Measurements from ENCODE around the gene IFNGR2.
A peak's percentile ranks its signal among the peaks of the same experiment; 100 is the strongest.

The IFNGR2 gene

GRCh38 chr21:33470701-33471100, 67.5 kb downstream of the IFNGR2 start:
- H3K4me3 ChIP-seq, result no peak overlapping the region
- no peaks in the 10 kb centered on the region for H3K4me1 ChIP-seq
- H3K36me3 ChIP-seq, result peaks cover 12 to 61% (median 22%) of the 10 kb centered on the region in 11 experiments; a peak in 19 of 22 replicates
- peaks cover 7 to 26% (median 22%) of the 10 kb centered on the region in 11 experiments; a peak in 20 of 22 replicates for H3K9me3 ChIP-seq (replicated peaks in 1 of 11)
- no peak overlapping the region for H3K9ac ChIP-seq
- TF ChIP-seq Cebpa-rat (IDR thresholded peaks at IDR 0.05), result no peak
- no peaks in the 10 kb centered on the region for H3K27me3 ChIP-seq
- peaks cover 0 to 22% (median 0%) of the 10 kb centered on the region in 11 experiments; a peak in 4 of 22 replicates for H4K20me1 ChIP-seq
- H3K4me2 ChIP-seq, result no peak overlapping the region
- no peak overlapping the region for H3K27ac ChIP-seq

GRCh38 chr21:33473344-33473743, 70.1 kb downstream of the IFNGR2 start:
- Histone ChIP-seq H3K27ac (no peak overlapping the region), H3K9me3 (replicated peaks in 1 of 11) (peaks cover 7 to 26% (median 22%) of the 10 kb centered on the region in 11 experiments; a peak in 20 of 22 replicates), H3K4me1 (peaks cover 4 to 16% (median 6%) of the 10 kb centered on the region in 10 experiments), H3K4me2 (no peak overlapping the region), H3K4me3 (peak overlapping the region in 1 of 10 experiments; percentile 1; a peak in 1 of 20 replicates), H3K36me3 (peaks cover 3 to 35% (median 19%) of the 10 kb centered on the region in 11 experiments; a peak in 17 of 22 replicates), H3K27me3 (no peaks in the 10 kb centered on the region), H3K9ac (no peak overlapping the region), H4K20me1 (peaks cover 0 to 26% (median 4%) of the 10 kb centered on the region in 11 experiments; a peak in 9 of 22 replicates)
- no peak for TF ChIP-seq Cebpa-rat (IDR thresholded peaks at IDR 0.05)

- Histone ChIP-seq H3K9me3 (replicated peaks in 1 of 11) (peaks cover 7 to 24% (median 22%) of the 10 kb centered on the region in 11 experiments; a peak in 20 of 22 replicates), H3K27ac (no peak overlapping the region), H4K20me1 (peaks cover 0 to 11% (median 3%) of the 10 kb centered on the region in 11 experiments; a peak in 8 of 22 replicates), H3K4me2 (peak overlapping the region in 3 of 11 experiments; percentile 0 to 31 (median 14); a peak in 2 of 22 replicates), H3K27me3 (no peaks in the 10 kb centered on the region), H3K4me1 (peaks cover 13 to 25% (median 15%) of the 10 kb centered on the region in 10 experiments), H3K9ac (no peak overlapping the region), H3K36me3 (peaks cover 0 to 27% (median 19%) of the 10 kb centered on the region in 11 experiments; a peak in 17 of 22 replicates), H3K4me3 (no peak overlapping the region)
- no peak for TF ChIP-seq Cebpa-rat (IDR thresholded peaks at IDR 0.05)
Observed at GRCh38 chr21:33477066-33477465, 73.9 kb downstream of the IFNGR2 start.

GRCh38 chr21:33478182-33478581, 75.0 kb downstream of the IFNGR2 start:
- Histone ChIP-seq H3K9ac (peak overlapping the region; percentile 87 to 99 (median 95); a peak in 21 of 22 replicates), H3K27me3 (no peaks in the 10 kb centered on the region), H4K20me1 (peaks cover 0 to 11% (median 3%) of the 10 kb centered on the region in 11 experiments; a peak in 8 of 22 replicates), H3K4me2 (peak overlapping the region; percentile 75 to 99 (median 90)), H3K36me3 (peaks cover 0 to 19% (median 13%) of the 10 kb centered on the region in 11 experiments; a peak in 17 of 22 replicates), H3K4me3 (peak overlapping the region; percentile 78 to 99 (median 90)), H3K9me3 (replicated peaks in 1 of 11) (peaks cover 5 to 13% (median 13%) of the 10 kb centered on the region in 11 experiments; a peak in 20 of 22 replicates), H3K4me1 (peaks cover 13 to 25% (median 15%) of the 10 kb centered on the region in 10 experiments), H3K27ac (peak overlapping the region in 6 of 11 experiments; percentile 91 to 99 (median 96); a peak in 8 of 22 replicates)
- TF ChIP-seq Cebpa-rat (IDR thresholded peaks at IDR 0.05), result no peak

GRCh38 chr21:33478935-33479678, 75.9 kb downstream of the IFNGR2 start:
- peak overlapping the region; percentile 78 to 99 (median 90) for H3K4me3 ChIP-seq
- peaks cover 0 to 11% (median 3%) of the 10 kb centered on the region in 11 experiments; a peak in 8 of 22 replicates for H4K20me1 ChIP-seq
- TF ChIP-seq Cebpa-rat (IDR thresholded peaks at IDR 0.05), result no peak
- H3K27me3 ChIP-seq, result no peaks in the 10 kb centered on the region
- peaks cover 13 to 25% (median 15%) of the 10 kb centered on the region in 10 experiments for H3K4me1 ChIP-seq
- peak overlapping the region; percentile 87 to 99 (median 95) for H3K9ac ChIP-seq
- H3K27ac ChIP-seq, result peak overlapping the region; percentile 88 to 99 (median 95)
- peaks cover 0 to 4% (median 3%) of the 10 kb centered on the region in 11 experiments; a peak in 13 of 22 replicates for H3K9me3 ChIP-seq (replicated peaks in 1 of 11)
- H3K4me2 ChIP-seq, result peak overlapping the region; percentile 75 to 99 (median 90)
- peaks cover 0 to 9% (median 4%) of the 10 kb centered on the region in 11 experiments; a peak in 15 of 22 replicates for H3K36me3 ChIP-seq

GRCh38 chr21:33479679-33480480, 76.7 kb downstream of the IFNGR2 start, which contains the start of gene TMEM50B:
Gene TMEM50B (minus strand): TSS chr21:33479974. CDS start chr21:33468885, 11,089 bp downstream.
- Histone ChIP-seq H3K9me3 (replicated peaks in 1 of 11) (no peaks in the 10 kb centered on the region), H3K9ac (peak within 1 kb of the TSS; percentile 87 to 99 (median 95)), H3K27me3 (no peaks in the 10 kb centered on the region), H3K36me3 (0 out of 22 replicates have a peak, but pooled peaks cover 0 to 5% (median 0%) of the 10 kb centered on the region in 11 experiments), H3K4me1 (peaks cover 13 to 25% (median 15%) of the 10 kb centered on the region in 10 experiments), H3K4me2 (peak within 1 kb of the TSS; percentile 77 to 99 (median 90)), H3K27ac (peak within 1 kb of the TSS; percentile 88 to 99 (median 95)), H4K20me1 (peaks cover 0 to 11% (median 3%) of the 10 kb centered on the region in 11 experiments; a peak in 8 of 22 replicates), H3K4me3 (peak within 1 kb of the TSS; percentile 78 to 99 (median 90))
- no peak for TF ChIP-seq Cebpa-rat (IDR thresholded peaks at IDR 0.05)

- Histone ChIP-seq H3K36me3 (0 out of 22 replicates have a peak, but pooled peaks cover 0 to 5% (median 0%) of the 10 kb centered on the region in 11 experiments), H3K9me3 (replicated peaks in 1 of 11) (no peaks in the 10 kb centered on the region), H3K4me1 (peaks cover 13 to 25% (median 15%) of the 10 kb centered on the region in 10 experiments), H3K27ac (peak overlapping the region; percentile 80 to 99 (median 86)), H3K4me2 (peak overlapping the region; percentile 72 to 97 (median 81)), H4K20me1 (peaks cover 0 to 11% (median 3%) of the 10 kb centered on the region in 11 experiments; a peak in 8 of 22 replicates), H3K4me3 (peak overlapping the region; percentile 65 to 99 (median 90)), H3K9ac (peak overlapping the region; percentile 80 to 99 (median 89)), H3K27me3 (no peaks in the 10 kb centered on the region)
- TF ChIP-seq Cebpa-rat (IDR thresholded peaks at IDR 0.05), result no peak
Observed at GRCh38 chr21:33480481-33481103, 77.4 kb downstream of the IFNGR2 start.

All from BLaER1 treated with 17β-estradiol and CSF1 and Interleukin-3, amounts not matched to agents 10 nM and 100 nM (cell line).